ENCODE measurements around the gene CCDC88B. TPM values are rescaled to one million over a fixed set of nuclear protein-coding genes. Genes with fewer than 3 reads are reported as not detected.
"Not testable (repeated sequence)": the region's sequence is repeated elsewhere in the genome, so short reads cannot be mapped to it uniquely, and the experiment has no call there.

Gene CCDC88B
- total and polyA plus RNA-seq, 7 donors: 2.6 to 157 (median 8.6) TPM

- H3K4me1 ChIP-seq: peaks cover 0 to 33% (median 28%) of the 10 kb centered on the region in 4 donors
- 1% methylated on average over 71 of the region's 71 CpGs for WGBS, 2 donors
- H3K9me3 ChIP-seq: no peaks in the 10 kb centered on the region
- no peaks in the 10 kb centered on the region for H3K36me3 ChIP-seq
- peak; percentile 85 for DNase-seq
- intact Hi-C loops (cut with DNase I): no loop called here
- H3K4me3 ChIP-seq: peak overlapping the region; percentile 68 to 91 (median 84)
- TF ChIP-seq POLR2AphosphoS5 (IDR thresholded peaks at IDR 0.05) (no peak), CTCF (IDR thresholded peaks at IDR 0.05) (no peak), EP300 (IDR thresholded peaks at IDR 0.05) (no peak), POLR2A (IDR thresholded peaks at IDR 0.05) (no peak)
- peak overlapping the region; percentile 87 to 97 (median 96) for H3K27ac ChIP-seq
- H3K27me3 ChIP-seq: peaks cover 0 to 26% (median 11%) of the 10 kb centered on the region in 3 donors
These were observed 34.1 kb upstream of the CCDC88B start for GRCh38 chr11:64305691-64306562.

GRCh38 chr11:64306563-64306875 lies 33.5 kb upstream of the CCDC88B start:
- Histone ChIP-seq H3K27ac (peak overlapping the region; percentile 87 to 97 (median 96)), H3K4me1 (peaks cover 0 to 31% (median 24%) of the 10 kb centered on the region in 4 donors), H3K27me3 (peaks cover 0 to 20% (median 8%) of the 10 kb centered on the region in 3 donors), H3K36me3 (no peaks in the 10 kb centered on the region), H3K4me3 (peak overlapping the region; percentile 68 to 91 (median 84)), H3K9me3 (no peaks in the 10 kb centered on the region)
- intact Hi-C loops (cut with DNase I): no loop called here
- no peak for DNase-seq
- TF ChIP-seq POLR2AphosphoS5 (IDR thresholded peaks at IDR 0.05) (no peak), EP300 (IDR thresholded peaks at IDR 0.05) (no peak), CTCF (IDR thresholded peaks at IDR 0.05) (no peak), POLR2A (IDR thresholded peaks at IDR 0.05) (no peak)
- 6 to 22% methylated on average over 9 of the region's 9 CpGs for WGBS, 2 donors

- WGBS, 2 donors: 38 to 80% methylated on average over 15 of the region's 15 CpGs
These were observed 33.0 kb upstream of the CCDC88B start for GRCh38 chr11:64306876-64307622.

GRCh38 chr11:64307795-64308194 lies 32.2 kb upstream of the CCDC88B start:
- peaks cover 0 to 31% (median 24%) of the 10 kb centered on the region in 4 donors for H3K4me1 ChIP-seq
- 39 to 88% methylated on average over 5 of the region's 5 CpGs for WGBS, 2 donors
- intact Hi-C loops (cut with DNase I); H3K4me3 ChIP-seq; H3K36me3 ChIP-seq; H3K27me3 ChIP-seq; H3K9me3 ChIP-seq; DNase-seq: not testable (repeated sequence)
- H3K27ac ChIP-seq: peak overlapping the region in 1 of 4 donors; percentile 97

More at GRCh38 chr11:64306876-64307622, 33.0 kb upstream of the CCDC88B start:
- Histone ChIP-seq H3K27ac (peak overlapping the region; percentile 87 to 97 (median 96)), H3K36me3 (no peaks in the 10 kb centered on the region), H3K9me3 (no peaks in the 10 kb centered on the region), H3K27me3 (peaks cover 0 to 15% (median 3%) of the 10 kb centered on the region in 3 donors), H3K4me3 (peak overlapping the region in 3 of 4 donors; percentile 80 to 91 (median 89)), H3K4me1 (peaks cover 0 to 31% (median 24%) of the 10 kb centered on the region in 4 donors)
- DNase-seq: peak; percentile 81
- intact Hi-C loops (cut with DNase I): no loop called here
- TF ChIP-seq POLR2AphosphoS5 (IDR thresholded peaks at IDR 0.05): no peak
- TF ChIP-seq EP300 (IDR thresholded peaks at IDR 0.05): no peak
- TF ChIP-seq CTCF (IDR thresholded peaks at IDR 0.05): no peak
- TF ChIP-seq POLR2A (IDR thresholded peaks at IDR 0.05): no peak

- TF ChIP-seq POLR2AphosphoS5 (IDR thresholded peaks at IDR 0.05) (no peak), POLR2A (IDR thresholded peaks at IDR 0.05) (no peak), EP300 (IDR thresholded peaks at IDR 0.05) (no peak), CTCF (IDR thresholded peaks at IDR 0.05) (no peak)
- no peak for DNase-seq
- peaks cover 10 to 27% (median 17%) of the 10 kb centered on the region in 4 donors for H3K36me3 ChIP-seq
- WGBS, 2 donors: 89 to 90% methylated on average over 10 of the region's 10 CpGs
- peaks cover 0 to 11% (median 9%) of the 10 kb centered on the region in 4 donors for H3K4me1 ChIP-seq
- H3K9me3 ChIP-seq: no peaks in the 10 kb centered on the region
- H3K27ac ChIP-seq: peak overlapping the region in 3 of 4 donors; percentile 41 to 63 (median 47)
- intact Hi-C loops (cut with DNase I): no loop called here
- H3K4me3 ChIP-seq: no peak overlapping the region
- no peaks in the 10 kb centered on the region for H3K27me3 ChIP-seq
These were observed 27.1 kb upstream of the CCDC88B start for GRCh38 chr11:64312947-64313346.
